ENCODE results near the gene REPS2.

- no peak for TF ChIP-seq CTCF (IDR thresholded peaks at IDR 0.05)
- TF ChIP-seq POLR2A (IDR thresholded peaks at IDR 0.05) = no peak
These were observed 31.3 kb downstream of the REPS2 start for GRCh38 chrX:16977771-16978170.
